ENCODE measurements around the gene PRR7. TPM values are rescaled to one million over a fixed set of nuclear protein-coding genes. Genes with fewer than 3 reads are reported as not detected.

The PRR7 gene
- total RNA-seq, 1 donor from 2014 or later: 13.1 TPM

DNA sequence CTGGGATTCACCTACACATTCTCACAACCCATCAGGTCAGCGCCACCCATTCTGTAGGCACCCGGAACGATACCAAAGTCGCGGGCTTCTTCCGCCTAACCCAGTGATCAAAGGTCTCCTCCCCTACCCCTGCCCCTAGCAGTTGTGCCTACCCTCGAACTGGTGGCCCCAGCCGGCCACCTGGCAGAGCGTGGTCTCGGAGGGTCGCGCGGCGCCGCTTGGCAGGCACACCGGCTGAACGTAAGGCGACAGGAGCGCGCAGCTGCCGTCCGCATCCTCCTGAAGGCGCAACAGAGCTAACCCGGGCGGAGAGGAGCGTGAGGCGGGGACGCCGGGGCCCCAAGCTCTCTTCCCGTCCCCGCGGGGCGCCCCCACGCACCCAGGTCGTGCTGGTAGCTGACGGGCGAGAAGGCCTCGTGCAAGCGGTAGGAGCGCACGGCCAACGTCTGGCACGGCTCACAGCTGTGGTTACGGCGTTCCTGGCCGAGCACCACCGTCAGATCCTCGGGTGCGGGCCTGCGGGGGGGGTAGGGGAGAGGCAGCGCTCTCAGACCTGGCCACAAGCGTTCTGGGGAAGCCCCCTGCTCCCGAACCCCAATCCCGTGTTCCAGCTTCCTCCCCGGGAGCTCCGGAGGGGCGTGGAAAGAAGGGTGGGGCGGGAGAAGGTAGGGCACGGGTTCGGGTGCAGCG, 43.4 kb upstream of the PRR7 start:
- no peak for DNase-seq (ENCODE audit: low spot score, unreplicated experiment)
- TF ChIP-seq, protein P1, sequence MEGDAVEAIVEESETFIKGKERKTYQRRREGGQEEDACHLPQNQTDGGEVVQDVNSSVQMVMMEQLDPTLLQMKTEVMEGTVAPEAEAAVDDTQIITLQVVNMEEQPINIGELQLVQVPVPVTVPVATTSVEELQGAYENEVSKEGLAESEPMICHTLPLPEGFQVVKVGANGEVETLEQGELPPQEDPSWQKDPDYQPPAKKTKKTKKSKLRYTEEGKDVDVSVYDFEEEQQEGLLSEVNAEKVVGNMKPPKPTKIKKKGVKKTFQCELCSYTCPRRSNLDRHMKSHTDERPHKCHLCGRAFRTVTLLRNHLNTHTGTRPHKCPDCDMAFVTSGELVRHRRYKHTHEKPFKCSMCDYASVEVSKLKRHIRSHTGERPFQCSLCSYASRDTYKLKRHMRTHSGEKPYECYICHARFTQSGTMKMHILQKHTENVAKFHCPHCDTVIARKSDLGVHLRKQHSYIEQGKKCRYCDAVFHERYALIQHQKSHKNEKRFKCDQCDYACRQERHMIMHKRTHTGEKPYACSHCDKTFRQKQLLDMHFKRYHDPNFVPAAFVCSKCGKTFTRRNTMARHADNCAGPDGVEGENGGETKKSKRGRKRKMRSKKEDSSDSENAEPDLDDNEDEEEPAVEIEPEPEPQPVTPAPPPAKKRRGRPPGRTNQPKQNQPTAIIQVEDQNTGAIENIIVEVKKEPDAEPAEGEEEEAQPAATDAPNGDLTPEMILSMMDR (IDR thresholded peaks at IDR 0.05; ENCODE audit: unreplicated experiment): no peak
- Mint-ChIP-seq H3K27ac (peak overlapping the region; percentile 94), H3K36me3 (ENCODE audit: insufficient read depth) (no peaks in the 10 kb centered on the region), H3K9me3 (ENCODE audit: low read depth) (no peaks in the 10 kb centered on the region), H3K4me1 (ENCODE audit: low read depth) (peaks cover 7% of the 10 kb centered on the region), H3K27me3 (peaks cover 66% of the 10 kb centered on the region), H3K4me3 (ENCODE audit: low read depth) (peak overlapping the region; percentile 67)

DNA sequence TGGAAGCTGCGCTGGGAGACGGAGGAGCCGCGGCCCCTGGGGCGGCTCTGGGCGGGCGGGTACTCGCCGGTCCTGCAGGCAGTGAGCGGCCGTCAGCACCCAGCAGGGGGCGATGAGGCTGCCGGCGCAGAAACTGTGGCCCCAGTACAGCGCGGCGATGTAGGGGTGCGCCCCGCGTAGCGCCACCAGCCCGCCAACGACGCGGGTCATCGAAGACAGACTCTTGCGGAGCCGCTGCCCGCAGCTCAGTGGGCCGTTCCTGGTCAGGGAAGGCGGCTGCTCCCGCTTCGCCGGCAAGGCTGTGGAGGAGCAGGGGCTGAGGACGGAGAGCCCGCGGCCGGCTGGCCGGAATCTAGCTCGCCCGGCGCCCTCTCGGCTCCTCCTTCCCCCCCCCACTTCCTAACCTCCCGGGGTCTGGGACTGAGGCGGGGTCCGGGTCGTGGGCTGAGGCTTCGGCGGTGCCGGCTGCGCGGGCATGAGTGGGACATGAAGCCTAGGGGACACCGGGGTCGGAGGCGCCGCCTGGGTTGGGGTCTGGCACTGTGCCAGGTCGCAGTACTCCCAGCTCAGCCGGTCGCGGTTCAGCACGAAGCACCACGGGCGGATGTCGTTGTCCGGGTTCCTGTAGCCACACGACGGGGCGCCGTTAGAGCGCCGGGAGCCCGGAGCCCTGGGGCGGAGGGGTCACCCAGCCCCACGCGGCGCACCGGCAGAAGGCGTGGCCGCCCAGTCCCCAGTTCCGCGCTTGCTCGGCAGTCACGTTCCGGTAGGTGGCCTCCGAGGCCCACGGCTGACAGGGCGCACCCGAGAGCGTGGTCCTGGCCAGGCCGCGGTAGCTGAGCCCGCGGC, 42.6 kb upstream of the PRR7 start:
- no peaks in the 10 kb centered on the region for H3K9me3 Mint-ChIP-seq (ENCODE audit: low read depth)
- peak overlapping the region; percentile 67 for H3K4me3 Mint-ChIP-seq (ENCODE audit: low read depth)
- peak; percentile 61 for DNase-seq (ENCODE audit: low spot score, unreplicated experiment)
- TF ChIP-seq, protein P1 (IDR thresholded peaks at IDR 0.05; ENCODE audit: unreplicated experiment): peak; percentile 79
- no peaks in the 10 kb centered on the region for H3K36me3 Mint-ChIP-seq (ENCODE audit: insufficient read depth)
- H3K27ac Mint-ChIP-seq: no peak overlapping the region
- H3K4me1 Mint-ChIP-seq (ENCODE audit: low read depth): peaks cover 7% of the 10 kb centered on the region
- H3K27me3 Mint-ChIP-seq: peaks cover 66% of the 10 kb centered on the region

DNA sequence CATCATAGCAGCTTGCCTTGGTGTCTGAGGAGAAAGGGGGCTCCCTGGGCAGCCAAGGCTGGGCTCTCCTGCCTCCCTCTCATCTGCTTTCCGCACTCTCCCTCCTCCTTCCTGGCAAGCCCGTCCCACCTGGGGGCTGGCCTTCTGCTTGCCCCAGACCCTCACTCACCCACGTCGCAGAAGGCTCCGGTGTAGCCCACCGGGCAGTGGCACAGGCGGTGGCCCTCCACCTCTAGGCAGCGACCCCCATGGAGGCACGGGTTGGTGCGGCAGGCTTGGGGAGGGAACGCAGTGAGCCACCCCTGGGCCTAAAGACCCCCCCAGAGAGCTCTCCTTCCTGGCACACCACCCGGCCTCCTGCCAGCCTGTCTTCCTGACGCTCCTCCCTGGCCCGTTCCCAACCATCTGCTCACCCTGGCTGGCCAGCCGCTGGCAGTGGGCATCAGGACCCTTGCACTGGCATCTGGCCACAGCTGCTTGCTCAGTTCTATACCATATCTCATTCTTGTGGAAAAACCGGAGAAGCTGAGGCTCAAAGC, 41.9 kb upstream of the PRR7 start:
- TF ChIP-seq, protein P1 (IDR thresholded peaks at IDR 0.05; ENCODE audit: unreplicated experiment): no peak
- H3K4me3 Mint-ChIP-seq (ENCODE audit: low read depth): peak overlapping the region; percentile 41
- H3K9me3 Mint-ChIP-seq (ENCODE audit: low read depth): no peaks in the 10 kb centered on the region
- peaks cover 8% of the 10 kb centered on the region for H3K4me1 Mint-ChIP-seq (ENCODE audit: low read depth)
- H3K27ac Mint-ChIP-seq: no peak overlapping the region
- no peak for DNase-seq (ENCODE audit: low spot score, unreplicated experiment)
- H3K27me3 Mint-ChIP-seq: peaks cover 72% of the 10 kb centered on the region
- no peaks in the 10 kb centered on the region for H3K36me3 Mint-ChIP-seq (ENCODE audit: insufficient read depth)

DNA sequence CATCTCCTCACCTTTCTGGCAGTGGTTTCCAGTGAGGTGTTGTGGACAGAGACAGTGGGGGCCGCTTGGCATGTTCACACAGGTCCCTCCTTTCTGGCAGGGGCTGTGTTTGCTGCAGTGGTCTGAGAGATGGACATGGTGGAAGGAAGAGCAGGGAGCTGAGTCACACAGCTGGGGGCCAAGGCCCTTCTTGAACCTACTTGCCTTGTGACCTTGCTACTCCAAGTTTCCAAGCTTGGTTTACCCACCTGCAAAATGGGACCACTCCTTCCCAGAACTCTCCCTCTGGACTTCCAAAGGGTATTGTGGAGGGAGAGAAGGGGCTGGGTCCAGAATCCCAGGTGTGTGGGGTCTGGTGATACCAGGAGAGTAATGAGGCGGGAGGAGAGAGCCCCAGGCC, 41.3 kb upstream of the PRR7 start:
- peaks cover 8% of the 10 kb centered on the region for H3K4me1 Mint-ChIP-seq (ENCODE audit: low read depth)
- no peak overlapping the region for H3K4me3 Mint-ChIP-seq (ENCODE audit: low read depth)
- H3K36me3 Mint-ChIP-seq (ENCODE audit: insufficient read depth): no peaks in the 10 kb centered on the region
- TF ChIP-seq, protein P1 (IDR thresholded peaks at IDR 0.05; ENCODE audit: unreplicated experiment): no peak
- no peak overlapping the region for H3K27ac Mint-ChIP-seq
- peaks cover 72% of the 10 kb centered on the region for H3K27me3 Mint-ChIP-seq
- H3K9me3 Mint-ChIP-seq (ENCODE audit: low read depth): no peaks in the 10 kb centered on the region
- no peak for DNase-seq (ENCODE audit: low spot score, unreplicated experiment)

DNA sequence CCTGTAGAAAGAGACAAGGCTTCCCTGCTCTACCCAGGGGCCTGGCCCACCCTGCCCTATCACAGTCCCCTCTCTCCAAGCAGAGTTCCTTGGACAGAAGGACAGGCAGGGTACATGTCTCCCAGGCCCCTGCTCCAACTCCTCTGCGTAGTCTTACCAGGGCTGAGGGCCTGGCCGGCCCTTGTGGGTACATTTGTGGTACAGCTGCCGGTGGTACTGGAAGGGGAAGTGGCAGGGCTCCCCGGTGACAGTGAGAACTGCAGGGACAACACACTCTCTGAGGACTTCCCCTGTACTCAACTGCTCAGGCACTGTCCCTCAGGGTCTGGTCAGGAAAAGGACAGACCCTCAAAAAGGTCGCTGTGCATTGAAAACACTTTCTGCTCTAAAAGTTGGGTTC, 40.8 kb upstream of the PRR7 start:
- no peaks in the 10 kb centered on the region for H3K9me3 Mint-ChIP-seq (ENCODE audit: low read depth)
- DNase-seq (ENCODE audit: low spot score, unreplicated experiment): no peak
- peaks cover 77% of the 10 kb centered on the region for H3K27me3 Mint-ChIP-seq
- peaks cover 8% of the 10 kb centered on the region for H3K4me1 Mint-ChIP-seq (ENCODE audit: low read depth)
- no peaks in the 10 kb centered on the region for H3K36me3 Mint-ChIP-seq (ENCODE audit: insufficient read depth)
- no peak overlapping the region for H3K4me3 Mint-ChIP-seq (ENCODE audit: low read depth)
- TF ChIP-seq, protein P1 (IDR thresholded peaks at IDR 0.05; ENCODE audit: unreplicated experiment): no peak
- no peak overlapping the region for H3K27ac Mint-ChIP-seq

Data from progenitor cell of endocrine pancreas (in vitro differentiated cells).